ENCODE measurements around the gene PARD6A. TPM values are rescaled to one million over a fixed set of nuclear protein-coding genes. Genes with fewer than 3 reads are reported as not detected.
"Not testable (repeated sequence)": the region's sequence is repeated elsewhere in the genome, so short reads cannot be mapped to it uniquely, and the experiment has no call there.

PARD6A gene
- total RNA-seq, 1 experiment from 2014 or later, result 5.6 TPM

- TF ChIP-seq ATF3 (IDR thresholded peaks at IDR 0.05) (no peak), ZFX (IDR thresholded peaks at IDR 0.05) (no peak), ZNF274 (IDR thresholded peaks at IDR 0.05; ENCODE audit: low read depth, low read length) (no peak), SIN3A (IDR thresholded peaks at IDR 0.05; ENCODE audit: low read depth) (no peak), CEBPB (IDR thresholded peaks at IDR 0.05; ENCODE audit: low read depth) (no peak), FOSL1 (IDR thresholded peaks at IDR 0.05; ENCODE audit: low read depth) (no peak), SP1 (IDR thresholded peaks at IDR 0.05; ENCODE audit: low read depth) (no peak), EGR1 (IDR thresholded peaks at IDR 0.05; ENCODE audit: low read depth) (no peak), MAX (IDR thresholded peaks at IDR 0.05) (no peak), YY1 (IDR thresholded peaks at IDR 0.05; ENCODE audit: extremely low read depth, insufficient replicate concordance, low read depth, low read length) (no peak), ZBTB33 (IDR thresholded peaks at IDR 0.05; ENCODE audit: extremely low read depth, insufficient replicate concordance, low read length) (no peak)
These were observed 24.8 kb downstream of the PARD6A start (continued) for GRCh38 chr16:67685388-67686112.

GRCh38 chr16:67693517-67694285 lies 32.9 kb downstream of the PARD6A start:
- H3K9ac ChIP-seq (ENCODE audit: low read length); H3K27ac ChIP-seq (ENCODE audit: low read depth, low read length); ATAC-seq; CTCF ChIA-PET; H4K20me1 ChIP-seq (ENCODE audit: insufficient read depth); H2AFZ ChIP-seq (ENCODE audit: low read depth, low read length, poor library complexity, severe bottlenecking); H3K9me3 ChIP-seq (ENCODE audit: control insufficient read depth in 1 of 2, insufficient read depth in 1 of 2, low read depth in 1 of 2, low read length in 2 of 2); H3K36me3 ChIP-seq (ENCODE audit: control insufficient read depth in 1 of 2, insufficient read depth in 2 of 2, low read length in 2 of 2); RAD21 ChIA-PET (ENCODE audit: low non-redundant PET in 1 of 2, low total read pairs in 2 of 2, uncharacterized antibody in 2 of 2, unreplicated experiment in 2 of 2); BruUV-seq (replicated peaks); intact Hi-C loops (cut with micrococcal nuclease); H3K4me2 ChIP-seq (ENCODE audit: low read length); H3K4me3 ChIP-seq (replicated peaks in 1 of 2; ENCODE audit: low read depth in 1 of 2, low read length in 2 of 2); H3K9me2 ChIP-seq (ENCODE audit: insufficient read depth); POLR2A ChIA-PET; DNase-seq (ENCODE audit: low read depth, low spot score); H3K27me3 ChIP-seq (ENCODE audit: insufficient read depth, low read length); H3K4me1 ChIP-seq (ENCODE audit: control insufficient read depth in 1 of 2, insufficient read depth in 2 of 2, low read length in 2 of 2): not testable (repeated sequence)
- H3K79me2 ChIP-seq (ENCODE audit: insufficient read depth, low read length), result peaks cover 17% of the 10 kb centered on the region; the same call in 1 of the 2 replicates

All from HCT116 (cell line).